Fibroblast of lung (primary cell): ENCODE data around the gene TRAF2. TPM values are rescaled to one million over a fixed set of nuclear protein-coding genes. Genes with fewer than 3 reads are reported as not detected.

Experiments
- DNase-seq, 2 donors: peaks; one replicate each; pipeline versions ENCODE4 v3.0.0 to v3.0.0-alpha.2; 2010; ENCODE audit warnings: low read depth in 2 of 2
- H2AFZ ChIP-seq: 2 replicates; pipeline ENCODE4 v1.5.1; 2012; ENCODE audit warnings: low read length, control low read depth, inconsistent platforms
- H3K27ac ChIP-seq: 2 replicates; pipeline ENCODE4 v1.5.1; 2011; ENCODE audit warnings: low read length, control low read depth; ENCODE audit not compliant: insufficient read depth
- H3K27me3 ChIP-seq: 2 replicates; pipeline ENCODE4 v1.5.1; 2011; ENCODE audit warnings: mild to moderate bottlenecking, low read length; ENCODE audit not compliant: control insufficient read depth, insufficient read depth
- H3K36me3 ChIP-seq: 2 replicates; pipeline ENCODE4 v1.5.1; 2011; ENCODE audit warnings: low read length; ENCODE audit not compliant: control insufficient read depth, insufficient read depth
- H3K4me1 ChIP-seq: 2 replicates; pipeline ENCODE4 v1.5.1; 2011; ENCODE audit warnings: low read length; ENCODE audit not compliant: control insufficient read depth, insufficient read depth; ENCODE audit errors: extremely low read depth
- H3K4me2 ChIP-seq: 2 replicates; pipeline ENCODE4 v1.5.1; 2011; ENCODE audit warnings: low read length, control low read depth; ENCODE audit not compliant: insufficient read depth; ENCODE audit errors: extremely low read depth
- H3K4me3 ChIP-seq, 4 experiments: fragments of 200-600 bp in 1 of 4; sonication (generic) in 1 of 4; replicated peaks in 1 of 4; 2 replicates each; pipeline ENCODE4 v1.5.1; 2011 to 2016; ENCODE audit warnings: low read length in 4 of 4, low read depth in 3 of 4, mild to moderate bottlenecking in 3 of 4, control low read depth in 2 of 4, inconsistent platforms in 1 of 4, mixed read lengths in 1 of 4; ENCODE audit not compliant: insufficient read depth in 1 of 4; ENCODE audit errors: control extremely low read depth in 1 of 4
- H3K79me2 ChIP-seq: 2 replicates; pipeline ENCODE4 v1.5.1; 2012; ENCODE audit warnings: mild to moderate bottlenecking, low read length, inconsistent platforms; ENCODE audit not compliant: control insufficient read depth, insufficient read depth
- H3K9ac ChIP-seq: 2 replicates; pipeline ENCODE4 v1.5.1; 2011; ENCODE audit warnings: mild to moderate bottlenecking, low read length, control low read depth; ENCODE audit not compliant: insufficient read depth
- H3K9me3 ChIP-seq: 2 replicates; pipeline ENCODE4 v1.5.1; 2012; ENCODE audit warnings: low read depth, low read length; ENCODE audit not compliant: control insufficient read depth, insufficient read depth
- H4K20me1 ChIP-seq: 2 replicates; pipeline ENCODE4 v1.5.1; 2011; ENCODE audit warnings: low read length; ENCODE audit not compliant: control insufficient read depth, insufficient read depth; ENCODE audit errors: extremely low read depth
- CTCF ChIP-seq, 2 donors: IDR thresholded peaks in 1 of 2; conservative IDR thresholded peaks in 1 of 2; 1 replicate in 1 of 2; 2 replicates in 1 of 2; pipeline ENCODE4 v1.5.1; 2011 to 2012; ENCODE audit warnings: low read length in 2 of 2, control low read depth in 1 of 2, inconsistent platforms in 1 of 2, low read depth in 1 of 2, mild to moderate bottlenecking in 1 of 2
- EZH2 ChIP-seq: IDR thresholded peaks from 2 replicates; pipeline ENCODE4 v1.5.1; 2012; ENCODE audit warnings: low read length, control low read depth, mild to moderate bottlenecking; ENCODE audit errors: missing control alignments
- polyA plus RNA-seq, 2 donors: library from polyadenylated mRNA; depleted of rRNA in 1 of 2; stranded (reverse) in 1 of 2; unstranded in 1 of 2; fragments of >200 nt; gene quantifications; 2 replicates each; pipeline ENCODE4 v1.2.1, GENCODE V29; 2011 to 2012; ENCODE audit warnings: missing spikeins in 1 of 2
- total RNA-seq: library from RNA; depleted of rRNA; stranded (reverse); fragments of >200 nt; gene quantifications from 2 replicates; pipeline ENCODE4 v1.2.1, GENCODE V29; 2014

TRAF2 gene
- total and polyA plus RNA-seq, 2 donors (not counting 1 experiment from before 2014, with no cell fraction given), result 3.7 to 8.4 TPM

- H3K27me3 ChIP-seq, result no peaks in the 10 kb centered on the region
- H3K27ac ChIP-seq, result no peak overlapping the region
- no peak for DNase-seq
- peaks cover 23% of the 10 kb centered on the region for H3K79me2 ChIP-seq
- no peaks in the 10 kb centered on the region for H3K9me3 ChIP-seq
- H3K4me3 ChIP-seq, result peak overlapping the region in 2 of 4 experiments; percentile 83 to 84
- no peak overlapping the region for H2AFZ ChIP-seq
- H4K20me1 ChIP-seq, result no peaks in the 10 kb centered on the region
- peaks cover 2% of the 10 kb centered on the region for H3K4me1 ChIP-seq
- no peak for TF ChIP-seq EZH2
- no peak for TF ChIP-seq CTCF (conservative IDR thresholded peaks at IDR 0.05 in 1 of 2, IDR thresholded peaks at IDR 0.05 in 1 of 2; ENCODE audit: low read depth in 1 of 2, low read length in 2 of 2)
- H3K4me2 ChIP-seq, result peak overlapping the region; percentile 88
- H3K9ac ChIP-seq, result peak overlapping the region; percentile 7
- H3K36me3 ChIP-seq, result peaks cover 38% of the 10 kb centered on the region
Observed at GRCh38 chr9:136942881-136943230, 56.5 kb downstream of the TRAF2 start.

GRCh38 chr9:136943291-136944211 is 57.2 kb downstream of the TRAF2 start:
- TF ChIP-seq EZH2 (no peak), CTCF (conservative IDR thresholded peaks at IDR 0.05 in 1 of 2, IDR thresholded peaks at IDR 0.05 in 1 of 2; ENCODE audit: low read depth in 1 of 2, low read length in 2 of 2) (no peak)
- Histone ChIP-seq H4K20me1 (no peaks in the 10 kb centered on the region), H3K9me3 (no peaks in the 10 kb centered on the region), H3K4me1 (peaks cover 2% of the 10 kb centered on the region), H3K36me3 (peaks cover 38% of the 10 kb centered on the region), H3K27ac (peak overlapping the region; percentile 85), H3K4me3 (peak overlapping the region; percentile 61 to 90 (median 84)), H3K9ac (peak overlapping the region; percentile 80), H3K27me3 (no peaks in the 10 kb centered on the region), H3K79me2 (peaks cover 23% of the 10 kb centered on the region), H2AFZ (no peak overlapping the region), H3K4me2 (peak overlapping the region; percentile 88)
- peak; percentile 11 to 22 for DNase-seq

- Histone ChIP-seq H3K27ac (peak overlapping the region; percentile 85), H3K4me1 (peaks cover 2% of the 10 kb centered on the region), H3K4me3 (peak overlapping the region; percentile 61 to 90 (median 84)), H3K79me2 (peaks cover 23% of the 10 kb centered on the region), H3K9ac (peak overlapping the region; percentile 80), H3K27me3 (no peaks in the 10 kb centered on the region), H3K4me2 (peak overlapping the region; percentile 88), H3K9me3 (no peaks in the 10 kb centered on the region), H2AFZ (no peak overlapping the region), H4K20me1 (no peaks in the 10 kb centered on the region), H3K36me3 (peaks cover 38% of the 10 kb centered on the region)
- TF ChIP-seq EZH2 (no peak), CTCF (conservative IDR thresholded peaks at IDR 0.05 in 1 of 2, IDR thresholded peaks at IDR 0.05 in 1 of 2; ENCODE audit: low read depth in 1 of 2, low read length in 2 of 2) (no peak)
- DNase-seq, result peak; percentile 47 to 61
Observed at GRCh38 chr9:136944212-136944518, 57.8 kb downstream of the TRAF2 start.
